HFFc6 (cell line): ENCODE measurements around the gene LHX5. TPM values are rescaled to one million over a fixed set of nuclear protein-coding genes. Genes with fewer than 3 reads are reported as not detected.

ENCODE experiments used
- DNase-seq: peaks from one replicate; pipeline ENCODE4 v3.0.0-alpha.2; 2018
- H3K27ac Mint-ChIP-seq: 2 replicates; pipeline ENCODE4 v1.8.0; 2020; ENCODE audit warnings: mild to moderate bottlenecking, mixed read lengths
- H3K27me3 Mint-ChIP-seq: 2 replicates; pipeline ENCODE4 v1.8.0; 2021; ENCODE audit warnings: mild to moderate bottlenecking, moderate library complexity, mixed read lengths; ENCODE audit not compliant: insufficient read depth
- H3K36me3 Mint-ChIP-seq: 2 replicates; pipeline ENCODE4 v1.8.0; 2021; ENCODE audit warnings: low read depth, mixed read lengths
- H3K4me1 Mint-ChIP-seq: 2 replicates; pipeline ENCODE4 v1.8.0; 2020; ENCODE audit warnings: low read depth, mixed read lengths
- H3K4me3 Mint-ChIP-seq: 2 replicates; pipeline ENCODE4 v1.8.0; 2020; ENCODE audit warnings: mild to moderate bottlenecking, moderate library complexity, mixed read lengths
- H3K9me3 Mint-ChIP-seq: 2 replicates; pipeline ENCODE4 v1.8.0; 2020; ENCODE audit warnings: mild to moderate bottlenecking, mixed read lengths
- total RNA-seq, 6 experiments: library from RNA; stranded (reverse); fragmentation: NEBNext Ultra II Directional; extraction: Animal tissue kit (Norgen Biotek cat#: 25700); gene quantifications; 2 replicates in 1 of 6; 3 replicates in 5 of 6; pipeline ENCODE4 v1.2.3, GENCODE V29; 2021
- TF ChIP-seq, protein P1 (sequence below): fragments of 200-600 bp; sonication (generic); IDR thresholded peaks from 2 replicates; pipeline ENCODE4 v1.5.0; 2021; ENCODE audit warnings: antibody characterized with exemption, mild to moderate bottlenecking

The LHX5 gene
- total RNA-seq, 6 experiments from 2014 or later = not detected

- no peaks in the 10 kb centered on the region for H3K36me3 Mint-ChIP-seq
- H3K4me3 Mint-ChIP-seq = no peak overlapping the region
- H3K27ac Mint-ChIP-seq = no peak overlapping the region
- H3K27me3 Mint-ChIP-seq = peaks cover 5% of the 10 kb centered on the region
- no peaks in the 10 kb centered on the region for H3K4me1 Mint-ChIP-seq
- no peaks in the 10 kb centered on the region for H3K9me3 Mint-ChIP-seq
- DNase-seq = no peak
- TF ChIP-seq, protein P1, sequence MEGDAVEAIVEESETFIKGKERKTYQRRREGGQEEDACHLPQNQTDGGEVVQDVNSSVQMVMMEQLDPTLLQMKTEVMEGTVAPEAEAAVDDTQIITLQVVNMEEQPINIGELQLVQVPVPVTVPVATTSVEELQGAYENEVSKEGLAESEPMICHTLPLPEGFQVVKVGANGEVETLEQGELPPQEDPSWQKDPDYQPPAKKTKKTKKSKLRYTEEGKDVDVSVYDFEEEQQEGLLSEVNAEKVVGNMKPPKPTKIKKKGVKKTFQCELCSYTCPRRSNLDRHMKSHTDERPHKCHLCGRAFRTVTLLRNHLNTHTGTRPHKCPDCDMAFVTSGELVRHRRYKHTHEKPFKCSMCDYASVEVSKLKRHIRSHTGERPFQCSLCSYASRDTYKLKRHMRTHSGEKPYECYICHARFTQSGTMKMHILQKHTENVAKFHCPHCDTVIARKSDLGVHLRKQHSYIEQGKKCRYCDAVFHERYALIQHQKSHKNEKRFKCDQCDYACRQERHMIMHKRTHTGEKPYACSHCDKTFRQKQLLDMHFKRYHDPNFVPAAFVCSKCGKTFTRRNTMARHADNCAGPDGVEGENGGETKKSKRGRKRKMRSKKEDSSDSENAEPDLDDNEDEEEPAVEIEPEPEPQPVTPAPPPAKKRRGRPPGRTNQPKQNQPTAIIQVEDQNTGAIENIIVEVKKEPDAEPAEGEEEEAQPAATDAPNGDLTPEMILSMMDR = no peak
Measured at GRCh38 chr12:113439301-113439597, 32.4 kb downstream of the LHX5 start.

DNA sequence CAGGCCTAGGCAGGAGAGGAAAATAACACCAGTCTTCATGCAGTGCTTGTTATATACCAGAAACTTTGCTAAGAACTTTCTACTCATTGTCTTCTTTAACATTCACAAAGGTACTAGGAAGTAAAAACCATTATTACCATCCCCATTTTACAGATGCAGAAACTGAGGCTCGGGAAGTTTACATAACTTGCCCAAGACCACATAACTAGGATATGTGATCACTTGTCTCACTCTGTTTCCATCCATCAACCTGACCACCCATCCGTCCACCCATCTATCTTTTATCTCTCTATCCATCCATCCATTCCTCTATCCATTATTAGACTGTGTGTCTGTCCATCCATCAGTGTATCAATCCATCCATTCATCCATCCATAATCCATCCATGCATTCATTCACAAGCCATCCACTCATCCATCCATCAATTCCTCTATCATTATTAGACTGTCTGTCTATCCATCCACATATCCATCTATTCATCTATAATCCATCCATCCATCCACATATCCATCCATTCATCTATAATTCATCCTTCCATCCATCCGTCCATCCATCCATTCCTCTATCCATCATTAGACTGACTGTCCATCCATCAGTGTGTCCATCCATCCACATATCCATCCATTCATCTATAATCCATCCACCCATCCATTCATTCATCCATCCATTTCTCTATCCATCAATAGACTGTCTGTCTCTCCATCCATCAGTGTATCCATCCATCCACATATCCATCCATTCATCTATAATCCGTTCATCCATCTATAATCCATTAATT is 33.0 kb downstream of the LHX5 start:
- H3K27ac Mint-ChIP-seq = no peak overlapping the region
- TF ChIP-seq, protein P1 = no peak
- H3K4me1 Mint-ChIP-seq = no peaks in the 10 kb centered on the region
- peaks cover 5% of the 10 kb centered on the region for H3K27me3 Mint-ChIP-seq
- no peaks in the 10 kb centered on the region for H3K9me3 Mint-ChIP-seq
- no peak for DNase-seq
- H3K4me3 Mint-ChIP-seq = no peak overlapping the region
- H3K36me3 Mint-ChIP-seq = no peaks in the 10 kb centered on the region

GRCh38 chr12:113437729-113438100 is 34.0 kb downstream of the LHX5 start:
- TF ChIP-seq, protein P1 = no peak
- H3K27me3 Mint-ChIP-seq = peaks cover 5% of the 10 kb centered on the region
- H3K4me1 Mint-ChIP-seq = no peaks in the 10 kb centered on the region

DNA sequence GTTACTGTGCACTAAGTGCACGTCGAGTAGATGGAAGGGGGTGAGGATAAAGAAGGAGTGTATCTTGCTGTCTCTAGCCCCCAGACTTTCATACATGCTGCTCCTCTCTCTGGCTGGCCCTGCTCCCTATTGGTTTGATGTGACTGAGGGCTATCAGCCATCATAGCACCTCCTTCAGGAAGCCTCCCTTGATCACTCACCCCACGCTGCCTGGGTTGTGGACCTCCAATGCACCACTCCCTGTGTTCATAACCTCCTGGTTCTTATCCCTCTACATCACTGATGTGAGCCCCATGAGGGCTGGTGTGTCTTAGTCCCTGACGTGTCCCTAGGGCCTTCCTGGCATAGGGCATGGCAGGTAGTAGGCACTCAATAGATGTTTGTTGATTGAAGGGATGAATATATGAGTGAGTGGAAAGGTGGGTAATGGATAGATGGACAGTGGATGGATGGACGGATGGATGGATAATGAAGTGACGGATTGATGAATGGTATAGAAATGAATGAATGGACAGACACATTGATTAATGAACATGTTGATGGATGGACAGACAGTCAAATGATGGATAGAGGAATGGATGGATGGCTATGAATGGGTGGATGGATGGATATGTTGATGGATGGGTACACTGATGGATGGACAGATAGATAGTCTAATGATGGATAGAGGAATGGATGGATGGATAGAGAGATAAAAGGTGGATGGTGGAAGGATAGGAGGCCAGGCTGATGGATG is 34.5 kb downstream of the LHX5 start:
- Mint-ChIP-seq H3K27me3 (peaks cover 6% of the 10 kb centered on the region), H3K4me3 (no peak overlapping the region), H3K36me3 (no peaks in the 10 kb centered on the region), H3K4me1 (no peaks in the 10 kb centered on the region), H3K9me3 (no peaks in the 10 kb centered on the region), H3K27ac (no peak overlapping the region)
- TF ChIP-seq, protein P1 = no peak
- DNase-seq = no peak

More at GRCh38 chr12:113437729-113438100, 34.0 kb downstream of the LHX5 start:
- H3K36me3 Mint-ChIP-seq = no peaks in the 10 kb centered on the region
- H3K4me3 Mint-ChIP-seq = no peak overlapping the region
- DNase-seq = no peak
- no peak overlapping the region for H3K27ac Mint-ChIP-seq
- H3K9me3 Mint-ChIP-seq = no peaks in the 10 kb centered on the region

DNA sequence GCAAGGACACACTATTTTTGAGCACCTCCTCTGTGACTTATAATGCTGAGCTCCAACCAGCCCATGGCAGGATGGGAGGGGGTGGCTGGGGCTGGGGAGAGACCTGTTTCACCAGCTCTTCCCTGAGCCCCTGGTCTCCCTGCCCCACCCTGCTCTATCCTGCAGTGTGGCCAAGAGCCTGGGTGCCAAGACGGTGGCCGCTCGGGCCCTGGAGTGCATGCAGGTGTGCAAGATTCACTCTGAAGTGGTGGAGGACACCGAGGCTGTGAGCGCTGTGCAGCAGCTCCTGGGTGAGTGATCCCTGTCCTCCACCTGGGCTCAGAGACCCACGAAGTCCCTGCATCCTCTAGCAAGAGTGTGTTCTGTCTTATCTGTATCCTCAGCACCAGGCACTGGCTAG is 35.1 kb downstream of the LHX5 start:
- Mint-ChIP-seq H3K9me3 (no peaks in the 10 kb centered on the region), H3K36me3 (no peaks in the 10 kb centered on the region), H3K27me3 (peaks cover 4% of the 10 kb centered on the region), H3K4me3 (no peak overlapping the region), H3K4me1 (no peaks in the 10 kb centered on the region), H3K27ac (no peak overlapping the region)
- DNase-seq = no peak
- TF ChIP-seq, protein P1 = no peak
